HepG2 (cell line): ENCODE data around the gene CD248. TPM values are rescaled to one million over a fixed set of nuclear protein-coding genes. Genes with fewer than 3 reads are reported as not detected.

Experiments
- ARID4A ChIP-seq: sonication (generic); formaldehyde crosslinking; IDR thresholded peaks from 2 replicates; pipeline ENCODE4 v1.5.0; 2020; ENCODE audit warnings: mild to moderate bottlenecking, missing genetic modification reagents, borderline replicate concordance
- CBX5 ChIP-seq: sonication (generic); formaldehyde crosslinking; IDR thresholded peaks from 2 replicates; pipeline ENCODE4 v1.4.0; 2020; ENCODE audit warnings: missing genetic modification reagents, borderline replicate concordance
- GPBP1L1 ChIP-seq: sonication (generic); formaldehyde crosslinking; IDR thresholded peaks from 2 replicates; pipeline ENCODE4 v1.5.0; 2020; ENCODE audit warnings: mild to moderate bottlenecking, missing genetic modification reagents
- NFRKB ChIP-seq: fragments of 450-650 bp; IDR thresholded peaks from 2 replicates; pipeline ENCODE4 v1.6.1; 2017
- PAF1 ChIP-seq: IDR thresholded peaks from 2 replicates; pipeline ENCODE4 v1.6.1; 2016; ENCODE audit warnings: missing genetic modification reagents, missing compliant biosample characterization
- SMYD3 ChIP-seq: sonication (generic); formaldehyde crosslinking; IDR thresholded peaks from 2 replicates; pipeline ENCODE4 v1.8.1; 2023; ENCODE audit warnings: mild to moderate bottlenecking, missing genetic modification reagents
- SPEN ChIP-seq: sonication (generic); formaldehyde crosslinking; IDR thresholded peaks from 2 replicates; pipeline ENCODE4 v1.5.1; 2020; ENCODE audit warnings: low read depth, mild to moderate bottlenecking, missing genetic modification reagents
- TFDP1 ChIP-seq: IDR thresholded peaks from 2 replicates; pipeline ENCODE4 v1.6.1; 2016; ENCODE audit warnings: missing compliant biosample characterization, missing genetic modification reagents, borderline replicate concordance
- THAP9 ChIP-seq: sonication (generic); formaldehyde crosslinking; IDR thresholded peaks from 2 replicates; pipeline ENCODE4; 2020; ENCODE audit warnings: missing genetic modification reagents, mild to moderate bottlenecking, borderline replicate concordance
- ZEB1 ChIP-seq: IDR thresholded peaks from 2 replicates; pipeline ENCODE4 v1.6.1; 2012; ENCODE audit warnings: mild to moderate bottlenecking, low read depth, inconsistent platforms; ENCODE audit not compliant: insufficient replicate concordance
- ZNF275 ChIP-seq: sonication (generic); formaldehyde crosslinking; IDR thresholded peaks from 2 replicates; pipeline ENCODE4 v1.8.0; 2022; ENCODE audit warnings: missing genetic modification reagents, mild to moderate bottlenecking, inconsistent platforms, borderline replicate concordance
- ZNF776 ChIP-seq: sonication (generic); formaldehyde crosslinking; IDR thresholded peaks from 2 replicates; pipeline ENCODE4 v1.4.0; 2020; ENCODE audit warnings: mild to moderate bottlenecking, missing genetic modification reagents
- ZNF839 ChIP-seq: sonication (generic); formaldehyde crosslinking; IDR thresholded peaks from 2 replicates; pipeline ENCODE4 v1.4.0; 2020; ENCODE audit warnings: missing genetic modification reagents, mild to moderate bottlenecking, borderline replicate concordance
- ZSCAN29 ChIP-seq: sonication (generic); formaldehyde crosslinking; conservative IDR thresholded peaks from 2 replicates; pipeline ENCODE4 v1.4.0; 2020; ENCODE audit warnings: mild to moderate bottlenecking, missing genetic modification reagents
- polyA plus RNA-seq, 8 experiments: library from polyadenylated mRNA; depleted of rRNA in 3 of 8; stranded (reverse) in 7 of 8; unstranded in 1 of 8; fragments of >200 nt; fragmentation: Illumina TruSeq in 4 of 8; extraction: Trizol in 4 of 8; gene quantifications; 2 replicates each; pipeline versions ENCODE4 v1.2.1 to v1.2.3, GENCODE V29; 2011 to 2016; ENCODE audit warnings: low read depth in 4 of 8, missing spikeins in 1 of 8, mixed read lengths in 1 of 8; ENCODE audit not compliant: insufficient read depth in 1 of 8
- total RNA-seq, 5 experiments: library from RNA; depleted of rRNA; stranded (reverse); fragments of >200 nt; fragmentation: Illumina TruSeq; extraction: Trizol; gene quantifications; 2 replicates each; pipeline ENCODE4 v1.2.3, GENCODE V29; 2016; ENCODE audit warnings: low read depth in 1 of 5

The CD248 gene
- total and polyA plus RNA-seq, 2 of the 13 experiments (the other 11 are each of a cell fraction or from before 2014, with no cell fraction given), result 0.25 to 0.35 TPM

GRCh38 chr11:66310324-66310723 lies 6.5 kb downstream of the CD248 start (continued):
- TF ChIP-seq THAP9 (CRISPR knock-in tag), result no peak
- TF ChIP-seq ARID4A (CRISPR knock-in tag), result no peak
- no peak for TF ChIP-seq ZSCAN29 (CRISPR knock-in tag)
- no peak for TF ChIP-seq TFDP1 (CRISPR knock-in tag)
- no peak for TF ChIP-seq ZNF275 (CRISPR knock-in tag)
- TF ChIP-seq SPEN (CRISPR knock-in tag), result no peak
- TF ChIP-seq ZEB1, result no peak
- no peak for TF ChIP-seq CBX5 (CRISPR knock-in tag)
- TF ChIP-seq GPBP1L1, result no peak
- no peak for TF ChIP-seq ZNF776 (CRISPR knock-in tag)
- TF ChIP-seq ZNF839 (CRISPR knock-in tag), result no peak
- no peak for TF ChIP-seq NFRKB
- TF ChIP-seq SMYD3 (CRISPR knock-in tag), result no peak
- no peak for TF ChIP-seq PAF1 (CRISPR knock-in tag)
- TF ChIP-seq, all 625 proteins: peak for 0
